ENCODE data around the gene WDR70.
"Not testable (repeated sequence)": the region's sequence is repeated elsewhere in the genome, so short reads cannot be mapped to it uniquely, and the experiment has no call there.

Gene WDR70

DNA sequence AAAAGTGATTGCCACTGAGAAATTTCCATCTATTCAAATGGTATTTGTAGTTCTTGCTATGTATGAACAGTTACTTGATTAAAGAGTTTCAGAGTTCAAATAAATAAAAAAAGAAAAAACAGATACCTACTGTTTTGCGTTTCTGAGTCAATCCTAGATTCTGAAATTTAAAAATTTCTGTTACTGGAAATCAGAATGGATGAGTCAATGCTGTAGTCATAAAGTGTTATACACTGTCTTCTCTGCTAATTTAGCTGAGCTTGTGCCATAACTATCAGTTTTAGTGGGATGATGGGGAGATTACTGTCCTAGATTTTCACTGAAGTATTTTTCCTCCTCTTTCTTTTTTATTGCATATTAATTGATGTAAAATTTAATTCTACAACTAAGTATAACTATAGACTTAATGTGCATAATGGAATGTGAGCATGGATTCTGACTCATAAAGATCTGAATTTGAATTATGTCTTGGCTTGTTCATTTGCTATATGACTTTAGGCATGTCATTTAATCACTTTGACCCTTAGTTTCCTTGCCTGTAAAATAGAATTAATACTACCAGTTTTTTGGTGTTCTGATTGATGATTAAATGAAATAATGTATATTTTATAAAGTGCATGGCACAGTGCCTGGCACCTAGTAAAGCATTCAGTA, 75.4 kb downstream of the WDR70 start:
- DNase-seq: not testable (repeated sequence)

DNA sequence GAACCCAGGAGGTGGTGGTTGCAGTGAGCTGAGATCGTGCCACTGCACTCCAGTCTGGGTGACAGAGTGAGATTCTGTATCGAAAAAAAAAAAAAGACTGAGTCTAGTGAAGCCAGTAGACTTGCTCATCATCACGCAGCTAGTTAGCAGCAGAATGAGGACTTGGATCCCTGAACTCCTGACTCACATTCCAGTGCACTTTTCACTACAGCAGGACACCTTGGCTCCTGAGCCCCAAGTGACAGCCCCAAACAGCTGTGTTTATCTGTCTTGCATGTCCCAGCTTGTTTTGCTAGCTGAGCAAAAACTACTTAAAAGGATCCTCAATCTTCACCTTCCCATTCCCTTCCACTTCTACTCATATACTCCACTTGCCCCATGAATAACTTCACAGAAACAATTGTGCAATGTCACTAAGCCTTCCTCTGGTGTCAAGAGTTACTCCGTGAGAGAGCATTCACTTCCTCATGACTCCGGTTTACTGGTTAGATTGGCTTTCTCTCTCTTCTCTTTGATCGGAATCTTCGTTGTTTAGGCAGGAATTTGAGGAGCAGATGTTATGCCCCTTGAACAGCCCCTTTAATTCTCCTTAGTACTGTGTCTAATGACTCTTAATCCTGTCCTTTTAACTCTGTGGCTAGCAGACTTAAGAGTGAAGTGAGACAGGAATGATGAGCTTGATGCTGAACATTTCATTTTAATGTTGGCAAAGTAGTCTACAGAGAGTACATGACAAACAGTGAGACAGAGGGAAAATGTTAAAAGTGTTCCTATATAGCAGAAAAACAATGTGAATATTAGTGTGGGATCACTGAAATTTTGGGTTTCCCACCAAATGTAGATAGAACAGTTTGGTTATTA, 84.3 kb downstream of the WDR70 start:
- not testable (repeated sequence) for DNase-seq

DNA sequence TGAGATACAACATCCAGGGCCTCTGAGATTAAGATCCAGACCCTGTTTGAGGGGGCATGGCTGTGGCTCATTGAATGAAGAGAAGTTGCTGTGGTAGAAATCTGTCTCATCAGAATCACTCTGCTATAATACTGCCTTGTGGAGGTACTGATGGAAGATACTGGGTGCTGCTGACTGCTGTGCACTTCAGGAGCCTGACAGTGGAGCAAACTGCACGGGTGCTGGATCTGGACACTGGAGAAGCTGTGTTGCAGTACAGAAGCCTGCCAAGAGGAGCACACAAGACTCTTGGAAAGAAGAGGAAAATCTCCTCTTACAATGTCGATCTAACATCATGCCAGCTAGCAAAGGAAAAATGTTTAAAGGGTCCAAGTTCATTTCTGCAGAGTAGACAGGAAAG, 85.5 kb downstream of the WDR70 start:
- not testable (repeated sequence) for DNase-seq

DNA sequence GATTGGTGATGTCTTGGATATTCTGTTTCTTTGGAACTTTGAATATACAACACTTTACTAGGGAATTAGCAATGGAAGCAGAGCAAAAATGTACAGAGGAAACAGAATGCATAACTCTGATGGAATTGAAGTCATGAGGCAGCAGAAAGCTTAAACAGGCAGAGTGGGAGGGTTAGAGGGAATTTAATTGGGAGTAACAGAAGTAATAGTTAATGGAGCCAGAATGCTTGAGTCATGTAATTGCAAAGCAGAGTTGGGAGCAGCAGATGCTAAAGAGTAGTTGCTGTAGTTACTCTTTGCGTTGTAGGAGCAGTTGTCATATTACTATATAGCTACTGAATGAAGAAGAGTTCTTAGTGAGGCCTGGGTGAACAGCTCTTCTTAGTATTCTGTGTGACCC, 90.3 kb downstream of the WDR70 start:
- not testable (repeated sequence) for DNase-seq

DNA sequence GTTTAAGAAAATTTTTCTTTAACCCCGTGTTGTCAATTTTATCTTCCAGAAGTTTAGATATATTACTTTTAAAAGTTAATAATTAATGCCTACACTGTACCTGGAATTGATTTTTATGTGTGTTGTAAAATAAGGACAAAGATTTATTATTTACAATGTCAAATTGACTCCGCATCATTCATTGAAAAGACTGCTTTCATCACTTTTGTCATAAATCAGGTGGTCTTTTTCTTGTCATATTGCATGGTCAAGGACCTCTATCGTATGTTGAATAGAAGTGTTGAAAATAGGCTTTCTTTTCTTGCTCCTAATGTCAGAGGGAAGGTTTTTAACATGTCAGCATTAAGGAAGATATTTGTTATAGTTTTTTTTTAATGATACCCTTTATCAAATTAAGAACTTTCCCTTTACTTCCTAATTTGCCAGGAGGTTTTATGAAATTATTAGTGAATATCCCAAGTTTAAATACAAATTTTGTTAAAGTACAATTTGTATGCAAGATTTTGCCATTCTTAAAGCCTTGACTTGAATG, 92.6 kb downstream of the WDR70 start:
- no peak for DNase-seq

DNA sequence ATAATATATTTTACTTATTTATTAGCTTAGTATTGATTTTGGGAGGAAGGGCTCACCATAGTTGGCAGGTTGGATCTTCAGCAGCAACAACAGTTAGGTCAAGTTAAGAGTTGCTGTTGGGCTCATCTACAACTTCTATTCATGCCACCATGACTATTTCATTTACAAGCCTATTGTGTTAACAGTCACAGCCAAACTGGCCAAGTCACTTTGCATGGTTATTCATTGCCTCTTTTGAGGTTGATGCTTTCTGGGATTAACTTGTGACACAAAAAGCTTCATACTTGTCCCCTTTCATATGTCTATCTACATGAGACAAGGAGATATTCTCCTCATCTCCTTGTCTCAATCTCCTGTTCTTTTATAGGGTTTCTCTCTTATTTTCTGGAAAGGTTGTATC, 98.3 kb downstream of the WDR70 start:
- DNase-seq: no peak

DNA sequence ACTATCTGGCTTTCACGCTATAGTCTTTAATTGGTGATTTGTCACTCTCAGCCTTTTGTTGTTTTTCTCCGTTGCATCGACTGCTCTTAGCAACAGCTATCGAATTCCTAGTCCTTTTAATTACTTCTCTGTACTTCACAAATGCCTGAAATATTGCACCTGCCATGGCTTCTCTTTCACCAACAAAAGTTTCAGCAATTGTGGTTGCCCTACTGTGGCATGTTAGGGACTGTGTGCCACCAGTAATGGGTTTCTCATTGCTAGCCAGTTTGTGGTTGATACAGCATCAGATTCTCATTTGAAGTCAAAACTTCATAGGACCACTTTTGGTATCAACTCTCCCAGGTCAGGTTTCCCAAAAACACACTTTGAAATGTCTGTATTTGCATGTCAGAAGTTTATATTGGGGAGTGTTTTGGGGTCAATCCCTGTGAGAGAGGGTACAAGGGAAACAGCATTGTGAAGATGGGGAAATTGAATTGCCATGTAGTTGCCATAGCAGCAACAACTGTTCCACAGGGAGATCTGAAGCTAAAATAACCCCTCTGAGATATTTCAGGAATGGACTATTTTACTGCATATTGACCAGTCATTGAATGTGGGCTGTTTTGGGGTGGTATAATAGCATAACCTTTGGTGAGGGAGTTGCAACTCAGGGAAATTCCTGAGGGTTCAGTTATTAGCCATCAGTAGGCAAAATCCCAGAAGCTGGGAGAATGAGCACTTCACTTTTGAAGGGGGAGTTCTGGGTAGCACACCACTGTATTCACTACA, 99.2 kb downstream of the WDR70 start:
- no peak for DNase-seq

DNA sequence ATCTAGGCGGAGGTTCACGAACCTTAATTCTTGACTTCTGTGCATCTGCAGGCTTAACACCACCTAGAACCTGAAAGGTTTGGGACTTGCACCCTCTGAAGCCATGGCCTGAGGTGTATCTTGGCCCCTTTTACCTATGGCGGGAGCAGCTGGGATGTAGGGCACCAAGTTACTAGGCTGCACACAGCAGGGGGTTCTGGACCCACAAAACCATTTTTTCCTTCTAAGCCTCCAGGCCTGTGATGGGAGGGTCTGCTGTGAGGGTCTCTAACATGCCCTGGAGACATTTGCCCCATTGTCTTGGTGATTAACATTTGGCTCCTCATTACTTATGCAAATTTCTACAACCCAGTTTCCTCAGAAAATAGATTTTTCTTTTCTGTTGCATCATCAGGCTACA, 102.3 kb downstream of the WDR70 start:
- not testable (repeated sequence) for DNase-seq

DNA sequence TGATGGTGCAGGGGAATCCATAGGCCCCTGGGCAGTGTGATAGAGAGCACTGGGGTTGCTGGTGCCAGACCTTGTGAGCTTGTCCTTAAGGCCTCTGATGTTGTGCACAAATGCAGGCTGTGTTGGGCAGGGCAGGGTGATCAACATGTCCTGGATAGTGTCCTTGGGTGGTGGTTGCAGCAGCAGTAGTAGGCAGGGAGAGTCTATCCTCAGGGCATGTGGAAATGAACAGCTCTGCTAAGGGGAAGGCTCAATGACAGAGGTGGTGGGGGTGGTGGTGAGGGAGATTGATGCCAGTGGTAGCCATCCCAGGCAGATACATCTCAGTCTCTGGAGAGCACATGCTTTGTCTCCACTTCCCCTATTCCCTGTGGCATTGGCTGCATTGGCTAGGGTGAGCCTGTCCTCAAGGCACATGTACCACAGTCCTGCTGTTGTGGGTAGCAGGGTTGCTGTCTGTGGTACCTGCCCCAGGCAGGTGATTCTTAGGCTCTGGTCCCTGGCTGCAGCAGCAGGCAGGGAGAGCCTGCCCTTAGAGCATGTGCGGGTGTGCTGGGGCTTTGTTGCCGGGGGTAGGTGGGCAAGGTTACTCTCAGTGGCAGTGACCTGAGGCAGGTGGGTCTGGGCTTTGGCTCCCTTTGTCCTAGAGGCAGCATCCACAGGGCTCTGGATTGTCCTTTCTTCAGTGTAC, 111.1 kb downstream of the WDR70 start:
- DNase-seq: no peak

DNA sequence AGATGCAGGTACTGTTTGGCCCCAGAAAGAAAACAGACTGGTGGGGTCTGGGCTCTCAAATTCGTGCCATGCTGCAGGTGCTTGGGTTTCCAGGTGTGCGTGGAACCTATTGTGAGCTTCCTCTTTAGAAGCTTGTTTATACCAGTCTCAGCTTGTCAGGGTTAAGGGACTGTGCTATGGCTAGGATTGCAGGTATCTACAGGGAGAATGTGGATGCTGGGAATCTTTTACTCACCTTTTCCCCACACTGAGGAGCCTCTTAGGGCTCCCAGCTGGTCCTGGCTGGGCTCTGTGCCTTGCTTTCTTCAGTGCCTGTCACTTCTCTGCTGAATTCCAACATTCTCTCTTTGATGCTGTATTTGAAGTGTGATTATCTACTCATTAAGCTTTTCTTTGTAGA, 111.8 kb downstream of the WDR70 start:
- no peak for DNase-seq

DNA sequence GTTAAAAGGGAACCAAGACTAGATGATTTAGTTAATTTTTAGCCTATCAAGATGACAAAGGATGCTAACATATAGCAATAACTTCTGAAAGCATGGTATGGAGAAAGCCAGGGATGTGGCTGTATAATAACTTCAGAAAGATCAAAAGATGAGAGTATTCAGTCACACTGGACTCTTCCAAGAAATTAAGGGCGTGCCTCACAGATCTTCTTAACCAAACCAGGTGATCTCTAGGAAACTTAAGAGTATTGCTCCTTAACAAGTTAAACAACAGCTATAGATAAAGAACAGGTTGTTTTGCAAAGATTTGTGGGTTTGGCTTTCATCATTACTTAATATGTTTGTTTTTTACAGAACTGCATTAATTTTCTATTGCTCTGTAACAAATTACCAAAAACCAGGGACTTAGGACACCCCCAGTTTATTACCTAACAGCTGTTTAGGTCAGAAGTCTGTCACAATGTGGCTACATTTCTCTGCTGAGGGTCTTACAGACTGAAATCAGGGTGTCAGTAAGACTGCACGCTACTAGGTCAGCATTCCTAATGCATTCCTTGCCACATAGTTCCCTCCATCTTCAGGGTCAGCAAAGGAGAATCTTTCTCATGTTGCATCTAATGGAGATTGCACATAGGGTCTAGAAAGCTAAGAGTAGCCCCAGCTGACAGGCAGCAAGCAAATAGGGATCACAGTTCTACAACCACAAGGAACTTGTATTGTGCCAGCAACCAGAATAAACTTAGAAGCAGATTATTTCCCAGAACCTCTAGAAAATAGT, 113.8 kb downstream of the WDR70 start:
- DNase-seq: no peak

DNA sequence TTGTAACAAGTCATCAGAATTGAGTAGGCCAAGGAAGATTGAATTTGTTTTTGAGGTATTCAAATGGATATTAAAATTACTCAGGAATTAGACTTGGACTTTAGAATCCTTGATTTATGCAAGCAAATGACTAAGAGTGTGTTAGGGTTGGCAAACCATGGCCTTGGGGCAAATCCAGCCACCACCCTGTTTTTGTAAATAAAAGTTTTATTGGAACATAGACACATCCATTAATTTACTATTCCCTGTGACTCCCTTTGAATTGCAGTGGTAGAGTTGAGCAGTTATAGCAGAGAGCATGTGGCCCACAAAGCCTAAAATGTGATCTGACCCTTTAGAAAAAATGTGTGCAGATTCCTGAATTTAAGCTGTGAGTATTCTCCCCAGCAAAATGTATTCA, 115.6 kb downstream of the WDR70 start:
- DNase-seq: no peak

DNA sequence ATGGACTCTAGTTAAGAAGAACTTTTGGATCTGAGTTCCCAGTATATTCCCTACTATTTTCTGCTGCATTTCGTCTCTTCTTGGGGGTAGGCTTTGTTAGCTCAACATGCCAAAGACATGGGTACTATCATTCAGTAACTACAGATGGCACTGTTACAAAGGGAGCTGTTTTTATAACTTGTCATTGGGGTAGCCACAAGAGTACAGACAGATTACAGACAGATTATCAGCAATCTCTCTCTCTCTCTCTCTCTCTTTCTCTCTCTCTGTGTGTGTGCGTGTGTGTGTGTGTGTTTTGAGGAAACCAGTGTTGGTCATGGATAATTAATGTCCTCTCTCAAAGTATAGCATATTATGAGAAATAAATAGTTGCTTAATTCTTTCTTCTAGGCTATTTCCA, 116.1 kb downstream of the WDR70 start:
- DNase-seq: no peak

DNA sequence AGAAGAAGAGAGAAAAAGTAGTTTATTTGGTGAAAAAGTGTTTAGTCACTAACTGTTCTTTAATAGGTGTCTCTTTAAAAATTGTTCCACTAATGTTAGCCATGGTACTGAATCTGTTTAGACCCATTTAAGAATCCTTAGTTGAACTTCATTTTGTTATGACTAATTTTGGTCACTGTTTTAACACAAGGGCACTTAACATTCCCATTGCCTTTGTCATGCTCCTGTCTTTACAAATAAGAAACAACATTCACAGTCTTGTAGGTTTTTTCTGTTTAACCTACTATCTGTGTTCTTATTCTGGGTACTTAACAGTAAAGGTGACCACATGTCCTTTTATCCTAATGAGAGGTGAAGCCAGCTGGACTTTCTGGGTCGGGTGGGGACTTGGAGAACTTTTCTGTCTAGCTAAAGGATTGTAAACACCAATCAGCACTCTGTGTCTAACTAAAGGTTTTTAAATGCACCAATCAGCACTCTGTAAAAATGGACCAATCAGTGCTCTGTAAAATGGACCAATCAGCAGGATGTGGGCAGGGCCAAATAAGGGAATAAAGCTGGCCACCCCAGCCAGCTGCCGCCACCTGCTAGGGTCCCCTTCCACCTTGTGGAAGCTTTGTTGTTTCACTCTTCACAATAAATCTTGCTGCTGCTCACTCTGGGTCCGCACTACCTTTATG, 116.7 kb downstream of the WDR70 start:
- no peak for DNase-seq

DNA sequence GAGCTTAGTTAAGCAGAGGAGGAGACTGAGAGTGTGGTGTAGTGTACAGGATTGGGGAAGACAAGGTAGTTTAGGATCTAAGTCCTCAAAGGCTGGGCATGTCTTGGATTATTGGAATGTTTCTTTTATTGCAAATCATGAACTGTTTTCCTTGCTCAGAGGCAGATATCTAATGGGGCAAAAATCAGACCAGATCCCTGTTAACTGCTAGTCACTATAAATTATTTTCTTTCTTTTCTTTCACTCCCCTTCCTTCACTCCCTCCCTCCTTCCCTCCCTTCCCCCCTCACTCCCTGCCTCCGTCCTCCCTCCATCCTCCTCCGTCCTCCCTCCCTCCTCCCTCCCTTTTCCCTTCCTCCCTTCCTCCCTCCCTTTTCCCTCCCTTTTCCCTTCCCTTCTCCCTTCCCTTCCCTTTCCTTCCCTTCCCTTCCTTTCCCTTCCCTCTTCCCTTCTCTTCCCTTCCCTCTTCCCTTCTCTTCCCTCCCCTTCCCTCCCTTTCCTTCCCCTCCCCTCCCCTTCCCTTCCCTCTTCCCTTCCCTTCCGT, 117.9 kb downstream of the WDR70 start:
- DNase-seq: no peak

DNA sequence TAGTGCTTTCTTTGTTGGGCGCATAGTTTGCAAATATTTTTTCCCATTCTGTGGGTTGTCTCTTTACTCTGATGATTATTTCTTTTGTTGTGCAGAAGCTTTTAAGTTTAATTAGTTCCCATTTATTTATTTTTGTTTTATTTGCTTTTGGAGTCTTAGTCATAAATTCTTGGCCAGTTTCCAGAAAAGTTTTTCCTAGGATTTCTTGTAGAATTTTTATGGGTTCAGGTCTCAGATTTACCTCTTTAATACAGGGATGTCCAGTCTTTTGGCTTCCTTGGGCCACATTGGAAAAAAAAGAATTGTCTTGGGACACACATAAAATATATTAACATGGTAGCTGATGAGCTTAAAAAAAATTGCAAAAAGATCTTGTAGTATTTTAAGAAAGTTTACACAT, 122.0 kb downstream of the WDR70 start:
- no peak for DNase-seq

DNA sequence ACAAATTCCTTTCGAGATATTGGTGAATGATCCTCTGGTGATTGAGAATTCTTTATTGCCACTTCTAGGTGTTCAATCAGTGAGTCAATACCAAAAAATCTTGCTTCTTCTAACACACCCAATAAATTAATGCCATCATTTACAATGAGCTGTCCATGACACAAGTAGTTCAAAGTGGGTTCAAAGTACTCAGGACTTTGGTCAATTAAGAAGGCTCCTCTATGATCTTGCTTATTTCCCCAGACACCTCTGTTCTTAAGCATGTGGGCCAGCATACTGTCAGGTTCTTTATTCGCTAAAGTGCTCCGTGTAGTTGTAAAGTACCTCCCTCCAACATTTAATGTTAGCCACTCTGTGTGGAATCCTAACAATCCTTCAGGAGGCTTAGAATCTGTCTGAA, 127.1 kb downstream of the WDR70 start:
- no peak for DNase-seq

DNA sequence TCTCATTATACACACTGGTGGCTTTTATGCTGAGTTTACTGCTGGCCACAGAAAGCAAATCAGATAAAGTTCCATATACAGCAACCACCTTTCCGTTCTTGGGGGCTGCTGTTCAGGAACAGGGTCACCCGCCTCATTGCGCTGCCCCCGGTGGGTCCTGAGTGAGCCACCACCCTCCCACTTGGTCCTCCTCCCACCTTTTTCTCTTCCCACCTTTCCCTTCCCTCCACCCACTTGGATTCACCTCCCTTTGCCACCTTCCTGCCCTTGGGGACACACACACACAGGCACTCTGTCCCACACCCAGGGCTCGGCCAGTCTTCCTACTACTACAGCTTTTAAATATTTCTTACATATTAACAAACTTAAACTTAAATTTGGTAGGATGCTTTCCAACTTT, 127.6 kb downstream of the WDR70 start:
- no peak for DNase-seq

DNA sequence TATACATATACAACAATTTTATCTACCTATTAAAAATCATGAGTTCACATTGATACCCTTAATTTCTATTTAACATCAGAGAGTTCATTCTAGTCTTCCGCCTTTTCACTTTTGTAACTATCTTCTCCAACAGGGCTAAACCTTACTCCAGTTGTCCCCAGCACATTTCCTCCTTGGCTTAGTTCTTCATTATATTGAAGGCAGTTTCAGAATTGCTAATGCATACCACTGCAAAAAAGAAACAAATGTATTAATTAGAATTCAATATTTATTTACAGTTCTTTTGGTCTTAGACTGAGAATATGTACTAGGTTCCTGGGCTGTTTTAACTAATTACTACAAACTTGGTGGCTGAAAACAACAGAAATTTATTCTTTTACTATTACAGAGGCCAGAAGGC, 132.5 kb downstream of the WDR70 start:
- DNase-seq: no peak

DNA sequence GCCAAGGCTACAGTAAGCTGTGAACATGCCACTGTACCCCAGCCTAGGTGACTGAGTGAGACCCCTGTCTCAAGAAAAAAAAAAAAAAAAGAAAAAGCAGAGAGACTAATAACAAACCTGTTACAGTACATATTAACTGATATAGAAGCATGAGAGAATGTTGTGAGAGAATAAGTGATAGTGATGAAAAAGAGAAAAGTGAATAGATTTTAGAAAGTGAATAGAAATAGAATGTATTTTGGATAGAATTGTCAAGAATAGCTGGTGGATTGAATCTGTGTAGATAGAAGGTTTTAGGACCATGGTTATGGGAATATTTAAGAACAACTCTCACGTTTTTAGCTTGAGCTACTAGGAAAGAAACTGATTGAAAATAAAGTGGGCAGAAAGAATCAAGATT, 135.8 kb downstream of the WDR70 start:
- no peak for DNase-seq

DNA sequence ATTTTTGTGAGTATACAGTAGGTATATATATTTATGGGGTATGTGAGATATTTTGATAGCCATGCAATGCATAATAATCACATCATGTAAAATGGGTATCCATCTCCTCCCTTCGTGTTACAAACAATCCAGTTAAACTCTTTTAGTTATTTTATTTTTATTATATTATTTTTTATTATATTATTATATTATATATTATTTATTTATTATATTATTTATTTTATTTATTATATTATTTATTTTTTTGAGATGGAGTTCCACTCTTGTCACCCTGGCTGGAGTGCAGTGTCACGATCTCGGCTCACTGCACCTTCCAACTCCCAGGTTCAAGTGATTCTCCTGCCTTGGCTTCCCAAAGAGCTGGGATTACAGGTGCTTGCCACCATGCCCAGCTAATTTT, 138.6 kb downstream of the WDR70 start:
- no peak for DNase-seq
